Measurements from ENCODE around the gene HOTAIR. TPM values are rescaled to one million over a fixed set of nuclear protein-coding genes. Genes with fewer than 3 reads are reported as not detected.

Gene HOTAIR
- total RNA-seq, 1 donor from 2014 or later = 1.4 TPM

- H3K4me1 Mint-ChIP-seq (ENCODE audit: unreplicated experiment) = peaks cover 20% of the 10 kb centered on the region
- no peaks in the 10 kb centered on the region for H3K9me3 Mint-ChIP-seq (ENCODE audit: unreplicated experiment)
- no peak for TF ChIP-seq CTCF (IDR thresholded peaks at IDR 0.05; ENCODE audit: unreplicated experiment)
- H3K4me3 Mint-ChIP-seq (ENCODE audit: unreplicated experiment) = no peak overlapping the region
- no peak for DNase-seq (ENCODE audit: low spot score)
- H3K36me3 Mint-ChIP-seq (ENCODE audit: low read depth, unreplicated experiment) = peaks cover 5% of the 10 kb centered on the region
- H3K27me3 Mint-ChIP-seq (ENCODE audit: unreplicated experiment) = peaks cover 67% of the 10 kb centered on the region
- H3K27ac Mint-ChIP-seq (ENCODE audit: unreplicated experiment) = no peak overlapping the region
Measured at GRCh38 chr12:53958128-53958527, 16.6 kb downstream of the HOTAIR start.

GRCh38 chr12:53956914-53957536 is 17.7 kb downstream of the HOTAIR start:
- Mint-ChIP-seq H3K4me3 (ENCODE audit: unreplicated experiment) (no peak overlapping the region), H3K36me3 (ENCODE audit: low read depth, unreplicated experiment) (peaks cover 5% of the 10 kb centered on the region), H3K9me3 (ENCODE audit: unreplicated experiment) (no peaks in the 10 kb centered on the region), H3K4me1 (ENCODE audit: unreplicated experiment) (peaks cover 20% of the 10 kb centered on the region), H3K27ac (ENCODE audit: unreplicated experiment) (no peak overlapping the region), H3K27me3 (ENCODE audit: unreplicated experiment) (peaks cover 62% of the 10 kb centered on the region)
- TF ChIP-seq CTCF (IDR thresholded peaks at IDR 0.05; ENCODE audit: unreplicated experiment) = no peak
- DNase-seq (ENCODE audit: low spot score) = no peak

- H3K27ac Mint-ChIP-seq (ENCODE audit: unreplicated experiment) = no peak overlapping the region
Measured at GRCh38 chr12:53956251-53956887, 18.4 kb downstream of the HOTAIR start.

GRCh38 chr12:53955776-53956250 is 18.9 kb downstream of the HOTAIR start:
- Mint-ChIP-seq H3K36me3 (ENCODE audit: low read depth, unreplicated experiment) (peaks cover 5% of the 10 kb centered on the region), H3K27me3 (ENCODE audit: unreplicated experiment) (peaks cover 58% of the 10 kb centered on the region), H3K4me1 (ENCODE audit: unreplicated experiment) (peaks cover 20% of the 10 kb centered on the region), H3K9me3 (ENCODE audit: unreplicated experiment) (no peaks in the 10 kb centered on the region), H3K4me3 (ENCODE audit: unreplicated experiment) (peak overlapping the region; percentile 63), H3K27ac (ENCODE audit: unreplicated experiment) (no peak overlapping the region)
- TF ChIP-seq CTCF (IDR thresholded peaks at IDR 0.05; ENCODE audit: unreplicated experiment) = no peak
- no peak for DNase-seq (ENCODE audit: low spot score)

More at GRCh38 chr12:53956251-53956887, 18.4 kb downstream of the HOTAIR start:
- peaks cover 58% of the 10 kb centered on the region for H3K27me3 Mint-ChIP-seq (ENCODE audit: unreplicated experiment)
- DNase-seq (ENCODE audit: low spot score) = no peak
- peaks cover 20% of the 10 kb centered on the region for H3K4me1 Mint-ChIP-seq (ENCODE audit: unreplicated experiment)
- TF ChIP-seq CTCF (IDR thresholded peaks at IDR 0.05; ENCODE audit: unreplicated experiment) = no peak
- H3K9me3 Mint-ChIP-seq (ENCODE audit: unreplicated experiment) = no peaks in the 10 kb centered on the region
- H3K4me3 Mint-ChIP-seq (ENCODE audit: unreplicated experiment) = peak overlapping the region; percentile 63
- peaks cover 5% of the 10 kb centered on the region for H3K36me3 Mint-ChIP-seq (ENCODE audit: low read depth, unreplicated experiment)
